GM19372 (cell line): ENCODE data around the gene NBAS.
"Not testable (repeated sequence)": the region's sequence is repeated elsewhere in the genome, so short reads cannot be mapped to it uniquely, and the experiment has no call there.

Experiments used
- ATAC-seq: cut with Tn5 transposase; IDR thresholded peaks from one replicate; pipeline ENCODE4 v1.9.1; 2021; ENCODE audit warnings: mild to moderate bottlenecking, low read depth, moderate library complexity; ENCODE audit not compliant: unreplicated experiment

Gene NBAS

GRCh38 chr2:15561574-15562344 is 625 bp upstream of the NBAS start:
- peak; percentile 30 for ATAC-seq

- peak; percentile 31 for ATAC-seq
Measured at GRCh38 chr2:15560140-15560987, 770 bp downstream of the NBAS start.

- ATAC-seq = no peak
Measured at GRCh38 chr2:15559379-15560139, 1.6 kb downstream of the NBAS start.

GRCh38 chr2:15557887-15558311 is 3.2 kb downstream of the NBAS start:
- no peak for ATAC-seq

GRCh38 chr2:15556311-15556930 is 4.7 kb downstream of the NBAS start:
- ATAC-seq = no peak

- ATAC-seq = no peak
Measured at GRCh38 chr2:15555760-15556193, 5.4 kb downstream of the NBAS start.

- ATAC-seq = no peak
Measured at GRCh38 chr2:15554525-15555218, 6.5 kb downstream of the NBAS start.

- no peak for ATAC-seq
Measured at GRCh38 chr2:15553951-15554350, 7.2 kb downstream of the NBAS start.

- no peak for ATAC-seq
Measured at GRCh38 chr2:15553519-15553918, 7.6 kb downstream of the NBAS start.

GRCh38 chr2:15548974-15549373 is 12.2 kb downstream of the NBAS start:
- no peak for ATAC-seq

GRCh38 chr2:15547115-15547876 is 13.8 kb downstream of the NBAS start:
- ATAC-seq = no peak

GRCh38 chr2:15546297-15547098 is 14.6 kb downstream of the NBAS start:
- no peak for ATAC-seq

- no peak for ATAC-seq
Measured at GRCh38 chr2:15544227-15544626, 16.9 kb downstream of the NBAS start.

GRCh38 chr2:15543541-15543940 is 17.6 kb downstream of the NBAS start:
- ATAC-seq = no peak

GRCh38 chr2:15543053-15543452 is 18.1 kb downstream of the NBAS start:
- no peak for ATAC-seq

- ATAC-seq = not testable (repeated sequence)
Measured at GRCh38 chr2:15542269-15542668, 18.9 kb downstream of the NBAS start.

GRCh38 chr2:15540523-15540922 is 20.6 kb downstream of the NBAS start:
- ATAC-seq = peak; percentile 23

- peak; percentile 90 for ATAC-seq
Measured at GRCh38 chr2:15539999-15540398, 21.1 kb downstream of the NBAS start.
